ENCODE measurements around the gene IRX2.

- TF ChIP-seq YY1 (IDR thresholded peaks at IDR 0.05; ENCODE audit: insufficient read depth, insufficient read length) (no peak), ZNF274 (IDR thresholded peaks at IDR 0.05; ENCODE audit: low read depth, low read length) (no peak)
Measured at GRCh38 chr5:2701592-2701991, 49.9 kb downstream of the IRX2 start.
